HS-5 (cell line): Measurements from ENCODE around the gene MKNK2.
A peak's percentile ranks its signal among the peaks of the same experiment; 100 is the strongest.

Source experiments
- DNase-seq: peaks from one replicate; pipeline ENCODE4 v3.0.0-alpha.2; 2012; ENCODE audit warnings: low read depth

MKNK2 gene

GRCh38 chr19:2032296-2032941 lies 18.6 kb downstream of the MKNK2 start:
- peak; percentile 35 for DNase-seq

DNA sequence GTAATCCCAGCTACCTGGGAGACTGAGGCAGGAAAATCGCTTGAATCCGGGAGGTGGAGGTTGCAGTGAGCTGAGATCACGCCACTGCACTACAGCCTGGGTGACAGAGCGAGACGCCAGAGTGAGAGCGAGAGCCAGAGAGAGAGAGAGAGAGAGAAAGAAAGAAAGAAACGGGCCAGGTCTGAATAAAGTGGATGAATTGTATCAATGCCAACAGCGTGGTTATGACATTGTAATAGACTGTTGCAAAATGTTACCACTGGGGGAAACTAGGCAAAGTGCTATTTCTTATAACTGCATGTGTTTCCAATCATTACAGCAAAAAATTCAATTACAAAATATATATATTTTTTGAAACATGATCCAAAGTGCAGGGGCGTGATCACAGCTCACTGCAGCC lies 23.7 kb downstream of the MKNK2 start:
- peak; percentile 56 for DNase-seq

DNA sequence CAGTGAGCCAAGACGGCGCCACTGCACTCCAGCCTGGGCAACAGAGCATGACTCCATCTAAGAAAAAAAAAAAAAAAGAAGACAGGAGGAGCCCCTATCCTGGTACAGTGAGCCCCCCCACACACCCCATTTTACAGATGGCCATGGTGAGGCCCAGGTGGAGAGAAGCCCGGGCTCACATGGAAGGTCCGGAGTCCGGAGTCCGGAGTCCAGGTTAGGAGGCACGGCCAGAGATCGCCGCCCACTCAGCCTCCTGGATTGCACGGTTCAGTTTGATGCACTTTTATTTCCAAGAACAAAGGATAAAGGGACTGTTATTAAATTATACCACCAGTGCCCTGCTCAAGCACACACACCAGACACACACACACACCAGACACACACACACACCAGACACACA lies 24.3 kb downstream of the MKNK2 start:
- DNase-seq: no peak

DNA sequence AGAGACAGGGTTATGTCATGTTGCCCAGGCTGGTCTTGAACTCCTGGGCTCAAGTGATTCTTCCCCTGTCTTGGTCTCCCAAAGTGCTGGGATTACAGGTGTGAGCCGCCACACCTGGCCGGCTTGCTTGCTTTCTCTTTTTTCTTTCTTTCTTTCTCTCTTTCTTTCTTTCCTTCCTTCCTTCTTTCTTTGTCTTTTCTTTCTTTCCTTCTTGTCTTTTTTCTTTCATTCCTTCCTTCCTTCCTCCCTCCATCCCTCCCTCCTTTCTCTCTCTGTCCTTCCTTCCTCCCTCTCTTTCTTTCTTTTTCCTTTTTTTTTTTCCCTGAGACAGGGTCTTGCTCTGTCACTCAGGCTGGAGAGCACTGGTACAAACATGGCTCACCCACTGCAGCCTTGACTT lies 28.8 kb downstream of the MKNK2 start:
- DNase-seq: no peak

GRCh38 chr19:2021453-2022140 lies 29.4 kb downstream of the MKNK2 start:
- no peak for DNase-seq

- DNase-seq: no peak
Measured at GRCh38 chr19:2018752-2019151, 32.3 kb downstream of the MKNK2 start.

- peak; percentile 24 for DNase-seq
Measured at GRCh38 chr19:2016041-2016807, 34.8 kb downstream of the MKNK2 start.

DNA sequence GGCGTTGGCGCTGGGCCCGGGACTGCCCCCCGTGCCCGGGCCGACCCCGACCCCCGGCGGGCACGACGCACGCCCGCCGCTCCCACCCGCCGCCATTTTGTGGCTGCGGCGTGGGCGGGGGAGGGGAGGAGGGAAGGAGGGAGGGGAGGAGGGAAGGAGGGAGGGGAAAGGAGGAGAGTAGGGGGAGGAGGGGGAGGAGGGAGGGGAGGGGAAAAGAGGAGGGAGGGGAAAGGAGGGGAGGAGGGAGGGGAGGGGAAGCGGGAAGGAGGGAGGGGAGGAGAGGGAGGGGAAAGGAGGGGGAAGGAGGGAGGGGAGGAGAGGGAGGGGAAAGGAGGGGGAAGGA lies 35.5 kb downstream of the MKNK2 start, which contains the start of gene BTBD2:
Gene BTBD2 (minus strand): TSS at position 107 of the 343 bp plus-strand sequence. CDS start 11 bp downstream, at position 96.
- peak; percentile 11 for DNase-seq

DNA sequence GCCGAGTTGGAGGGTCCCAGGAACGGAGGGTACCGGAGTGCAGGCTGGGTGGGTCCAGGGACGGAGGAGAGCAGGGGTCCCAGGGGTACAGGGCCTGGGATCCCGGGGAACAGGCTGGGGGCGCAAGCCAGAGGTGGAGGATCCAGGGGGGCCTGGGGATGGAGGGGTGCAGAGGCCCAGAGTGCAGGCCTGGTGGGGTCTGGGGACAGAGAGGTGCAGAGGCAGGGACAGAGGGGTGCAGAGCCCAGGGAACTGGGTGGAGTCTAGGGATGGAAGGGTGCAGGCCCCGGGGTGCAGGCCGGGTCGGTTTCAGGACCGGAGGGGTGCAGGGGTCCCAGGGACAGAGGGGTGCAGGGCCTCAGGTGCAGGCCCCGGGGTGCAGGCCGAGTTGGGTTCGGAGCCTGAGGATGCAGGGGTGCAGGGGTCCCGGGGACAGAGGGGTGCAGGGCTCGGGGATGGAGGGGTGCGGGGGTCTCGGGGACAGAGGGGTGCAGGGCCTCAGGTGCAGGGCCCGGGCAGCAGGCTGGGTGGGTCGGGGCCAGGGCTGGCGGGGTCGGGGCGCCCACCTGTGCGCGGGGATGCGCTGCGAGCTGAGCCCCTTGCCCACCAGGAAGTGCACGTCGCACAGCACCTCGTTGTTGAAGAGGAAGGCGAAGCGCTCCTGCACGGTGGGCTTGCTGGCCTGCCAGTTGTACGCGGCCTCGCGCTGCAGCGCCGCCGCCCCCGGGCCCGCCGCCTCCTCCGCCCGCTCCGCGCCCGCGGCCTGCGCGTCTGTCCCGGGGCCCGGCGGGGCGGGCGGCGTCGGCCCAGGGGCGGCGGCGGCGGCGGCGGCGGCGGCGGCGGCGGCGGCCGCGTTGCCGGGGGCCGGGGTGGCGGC lies 36.1 kb downstream of the MKNK2 start:
- no peak for DNase-seq

DNA sequence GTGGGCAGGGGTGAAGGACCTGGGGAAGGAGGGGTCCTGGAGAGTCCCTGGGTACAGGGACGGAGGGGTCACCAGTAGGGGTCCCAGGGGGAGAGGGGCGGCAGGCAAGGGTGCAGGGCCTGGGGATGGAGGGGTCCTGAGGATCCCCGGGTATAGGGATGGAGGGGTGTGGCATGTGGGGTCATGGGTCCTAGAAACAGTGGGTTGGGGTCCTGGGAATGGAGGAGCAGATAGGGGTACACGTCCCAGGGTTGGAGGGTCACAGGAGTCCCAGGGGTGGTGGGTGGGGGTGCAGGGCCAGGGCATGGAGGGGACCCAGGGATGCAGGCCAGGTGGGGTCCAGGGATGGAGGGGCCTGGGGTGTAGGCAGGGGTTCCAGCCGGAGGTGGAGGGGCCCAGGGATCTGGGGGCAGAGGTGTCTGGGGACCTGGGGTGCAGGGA lies 36.9 kb downstream of the MKNK2 start:
- DNase-seq: no peak

- DNase-seq: no peak
Measured at GRCh38 chr19:2013683-2013961, 37.4 kb downstream of the MKNK2 start.

GRCh38 chr19:2012941-2013682 lies 37.9 kb downstream of the MKNK2 start:
- DNase-seq: no peak

DNA sequence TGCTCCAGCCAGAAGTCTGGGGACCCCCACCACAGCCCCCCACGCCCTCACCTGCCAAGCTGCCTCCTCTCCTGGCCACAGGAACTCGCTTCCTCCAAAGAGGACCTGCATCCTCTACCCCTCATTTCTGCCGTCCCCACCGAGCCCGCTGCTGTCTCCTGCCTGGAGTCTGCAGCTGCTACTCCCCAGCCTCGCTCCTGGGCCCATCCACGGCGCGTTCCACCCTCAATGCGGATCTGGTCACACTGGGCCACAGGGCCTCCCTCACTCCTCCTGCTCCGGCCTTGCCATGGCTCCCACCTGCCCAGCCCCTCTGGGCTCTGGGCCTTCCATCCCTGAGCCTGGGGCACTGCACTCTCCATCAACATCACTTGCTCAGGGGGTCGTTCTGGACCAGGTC lies 39.9 kb downstream of the MKNK2 start:
- DNase-seq: no peak

GRCh38 chr19:2010135-2010668 lies 40.8 kb downstream of the MKNK2 start:
- no peak for DNase-seq

GRCh38 chr19:2003874-2004273 lies 47.2 kb downstream of the MKNK2 start:
- no peak for DNase-seq

DNA sequence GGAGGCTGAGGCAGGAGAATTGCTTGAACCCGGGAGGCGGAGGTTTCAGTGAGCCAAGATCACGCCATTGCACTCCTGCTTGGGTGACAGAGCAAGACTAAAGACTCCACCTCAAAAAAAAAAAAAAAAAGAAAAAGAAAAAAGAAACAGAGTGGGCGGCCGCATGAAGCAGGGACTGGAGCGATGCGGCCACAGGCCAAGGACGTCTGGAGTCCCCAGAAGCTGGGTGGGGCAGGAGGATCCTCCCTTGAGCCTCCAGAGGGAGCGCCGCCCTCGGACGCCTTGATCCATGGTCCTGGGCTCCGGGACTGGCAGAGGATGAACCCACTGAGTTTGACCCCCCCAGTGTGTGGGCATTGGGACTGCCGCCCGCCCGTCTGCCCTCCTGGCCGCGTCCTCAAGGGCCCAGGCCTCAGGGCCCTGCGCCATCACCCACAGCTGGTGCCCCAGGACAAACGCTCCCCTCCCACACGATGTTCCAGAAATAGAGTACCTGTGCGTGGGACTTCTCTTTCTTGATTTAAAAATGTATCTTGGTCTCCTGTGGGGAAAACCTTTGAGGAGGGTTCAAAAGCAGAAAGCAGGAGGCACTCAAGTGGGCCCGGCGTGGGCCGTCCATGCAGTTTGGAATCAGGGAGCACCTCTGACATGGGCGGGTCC lies 51.1 kb downstream of the MKNK2 start:
- no peak for DNase-seq

- DNase-seq: no peak
Measured at GRCh38 chr19:1998712-1999708, 52.0 kb downstream of the MKNK2 start.

- DNase-seq: no peak
Measured at GRCh38 chr19:1997353-1998233, 53.5 kb downstream of the MKNK2 start.
